Colonic mucosa (tissue), 4 donors: ENCODE results near the gene NUS1. TPM values are rescaled to one million over a fixed set of nuclear protein-coding genes. Genes with fewer than 3 reads are reported as not detected.
"Not testable (repeated sequence)": the region's sequence is repeated elsewhere in the genome, so short reads cannot be mapped to it uniquely, and the experiment has no call there.

Experiments
- DNase-seq: peaks from one replicate; pipeline ENCODE4 v3.0.0-alpha.2; 2020
- H3K27ac ChIP-seq: fragments of 200-600 bp; one replicate; pipeline ENCODE4 v1.8.0; 2021
- H3K27me3 ChIP-seq: fragments of 200-600 bp; one replicate; pipeline ENCODE4 v1.8.0; 2021
- H3K36me3 ChIP-seq: fragments of 200-600 bp; one replicate; pipeline ENCODE4 v1.8.0; 2021
- H3K4me1 ChIP-seq: fragments of 200-600 bp; one replicate; pipeline ENCODE4 v1.8.0; 2021; ENCODE audit warnings: mild to moderate bottlenecking
- H3K4me3 ChIP-seq: fragments of 200-600 bp; one replicate; pipeline ENCODE4 v1.8.0; 2021
- H3K9ac ChIP-seq, 2 donors: one replicate each; pipeline ENCODE4 v1.7.0; 2013; ENCODE audit warnings: control low read depth in 2 of 2, low read depth in 2 of 2, low read length in 2 of 2
- H3K9me3 ChIP-seq: fragments of 200-600 bp; one replicate; pipeline ENCODE4 v1.8.0; 2021
- CTCF ChIP-seq: fragments of 200-600 bp; IDR thresholded peaks from one replicate; pipeline ENCODE4 v1.8.0; 2022; ENCODE audit warnings: antibody characterized with exemption, mild to moderate bottlenecking
- intact Hi-C: fragments of 100-400 bp; cut with DNase I; formaldehyde crosslinking; loops from one replicate; pipeline ENCODE4 v1.14.1; 2022
- total RNA-seq, 2 donors: library from RNA; stranded (reverse); fragmentation: NEBNext Ultra II Directional in 1 of 2; extraction: Animal tissue kit (Norgen Biotek cat#: 25700) in 1 of 2; gene quantifications; one replicate each; pipeline ENCODE4 v1.2.1, GENCODE V29; 2021
- donor health status: healthy.
- donor health status: DM: no; HTN: no; CAD: no.
- donor health status: DM: no; HTN: no; CAD: no.

NUS1 gene
- total RNA-seq, 2 donors from 2014 or later = 30.5 to 33.5 TPM

- Histone ChIP-seq H3K27me3 (no peaks in the 10 kb centered on the region), H3K27ac (peak overlapping the region; percentile 19), H3K4me3 (no peak overlapping the region), H3K9ac (no peak overlapping the region), H3K36me3 (no peaks in the 10 kb centered on the region), H3K9me3 (no peaks in the 10 kb centered on the region), H3K4me1 (no peaks in the 10 kb centered on the region)
- TF ChIP-seq CTCF = no peak
- no peak for DNase-seq
- intact Hi-C loops = no loop called here
Measured at GRCh38 chr6:117687021-117687648, 11.9 kb downstream of the NUS1 start.

- H3K27ac ChIP-seq, H3K9me3 ChIP-seq, H3K27me3 ChIP-seq, DNase-seq, H3K4me1 ChIP-seq, intact Hi-C loops, H3K36me3 ChIP-seq, H3K4me3 ChIP-seq, H3K9ac ChIP-seq: not testable (repeated sequence)
Measured at GRCh38 chr6:117689584-117689983, 14.3 kb downstream of the NUS1 start.

GRCh38 chr6:117706504-117706903, 31.2 kb downstream of the NUS1 start:
- no peak for TF ChIP-seq CTCF
- DNase-seq = no peak
- Histone ChIP-seq H3K4me1 (no peaks in the 10 kb centered on the region), H3K4me3 (no peak overlapping the region), H3K9ac (no peak overlapping the region), H3K9me3 (no peaks in the 10 kb centered on the region), H3K27ac (no peak overlapping the region), H3K36me3 (no peaks in the 10 kb centered on the region), H3K27me3 (no peaks in the 10 kb centered on the region)
- intact Hi-C loops = no loop called here

GRCh38 chr6:117706936-117707509, 31.8 kb downstream of the NUS1 start:
- H3K36me3 ChIP-seq, H3K9ac ChIP-seq, H3K27ac ChIP-seq, DNase-seq, H3K27me3 ChIP-seq, H3K4me3 ChIP-seq, H3K4me1 ChIP-seq, intact Hi-C loops, H3K9me3 ChIP-seq: not testable (repeated sequence)

GRCh38 chr6:117711369-117711768, 36.1 kb downstream of the NUS1 start:
- intact Hi-C loops = no loop called here
- Histone ChIP-seq H3K36me3 (no peaks in the 10 kb centered on the region), H3K4me3 (no peak overlapping the region), H3K9me3 (no peaks in the 10 kb centered on the region), H3K27ac (no peak overlapping the region), H3K9ac (no peak overlapping the region), H3K27me3 (no peaks in the 10 kb centered on the region), H3K4me1 (no peaks in the 10 kb centered on the region)
- DNase-seq = no peak
- no peak for TF ChIP-seq CTCF

GRCh38 chr6:117718895-117719294, 43.6 kb downstream of the NUS1 start:
- H3K9me3 ChIP-seq = no peaks in the 10 kb centered on the region
- H3K9ac ChIP-seq = no peak overlapping the region
- no peak overlapping the region for H3K27ac ChIP-seq
- H3K27me3 ChIP-seq = no peaks in the 10 kb centered on the region
- H3K4me1 ChIP-seq = no peaks in the 10 kb centered on the region
- DNase-seq = no peak
- no peak overlapping the region for H3K4me3 ChIP-seq
- H3K36me3 ChIP-seq = no peaks in the 10 kb centered on the region
- intact Hi-C loops = no loop called here
- no peak for TF ChIP-seq CTCF

- H3K36me3 ChIP-seq, H3K4me3 ChIP-seq, H3K9ac ChIP-seq, intact Hi-C loops, H3K27me3 ChIP-seq, DNase-seq, H3K27ac ChIP-seq, H3K4me1 ChIP-seq, H3K9me3 ChIP-seq: not testable (repeated sequence)
Measured at GRCh38 chr6:117721520-117721919, 46.3 kb downstream of the NUS1 start.
